Activated naive CD4-positive, alpha-beta T cell (primary cell): ENCODE measurements around the gene OOSP4B.
"Not testable (repeated sequence)": the region's sequence is repeated elsewhere in the genome, so short reads cannot be mapped to it uniquely, and the experiment has no call there.

Source experiments
- DNase-seq, 4 experiments: peaks; one replicate each; lab custom pipeline; 2025; lab: John Stamatoyannopoulos, UW

The OOSP4B gene

GRCh38 chr11:60059521-60060240 is 42.7 kb downstream of the OOSP4B start:
- DNase-seq: no peak

DNA sequence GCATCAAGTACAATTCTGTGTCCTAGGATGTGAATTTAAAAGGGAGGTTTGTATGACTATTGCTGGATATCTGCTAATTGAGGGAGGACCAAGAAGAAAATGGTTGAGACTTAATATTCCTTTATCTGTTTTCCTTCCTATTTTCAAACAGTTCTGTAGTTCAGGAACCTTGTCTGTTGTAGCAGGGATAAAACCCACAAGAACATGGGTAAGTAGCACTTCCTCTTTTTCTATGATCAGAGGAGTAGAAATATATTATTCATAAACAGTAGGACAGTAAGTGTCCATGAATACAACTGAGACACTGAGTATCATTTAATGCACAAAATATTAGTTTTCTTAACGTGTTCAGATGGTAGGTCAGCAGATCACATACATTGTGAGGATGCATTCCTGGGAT is 47.1 kb downstream of the OOSP4B start:
- no peak for DNase-seq

DNA sequence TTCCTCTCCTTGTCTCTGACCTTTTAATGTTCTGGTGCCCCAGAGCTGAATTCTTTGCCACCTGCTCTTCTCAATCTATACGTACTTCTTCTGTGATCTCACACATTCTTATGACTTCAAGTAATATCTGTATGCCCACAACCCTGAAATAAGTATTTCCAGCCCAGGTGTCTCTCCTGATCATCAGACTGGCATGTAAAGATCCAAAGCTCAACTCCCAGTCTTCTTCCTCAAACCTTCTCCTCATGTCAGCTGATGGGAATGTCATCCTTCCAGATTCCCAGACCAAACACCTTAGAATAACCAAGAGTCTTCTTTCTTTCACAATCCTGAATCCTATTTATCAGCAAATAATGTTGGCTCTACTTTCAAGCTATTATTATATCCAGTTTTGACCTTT is 48.8 kb downstream of the OOSP4B start:
- no peak for DNase-seq

GRCh38 chr11:60069450-60069849 is 52.5 kb downstream of the OOSP4B start:
- DNase-seq: no peak

DNA sequence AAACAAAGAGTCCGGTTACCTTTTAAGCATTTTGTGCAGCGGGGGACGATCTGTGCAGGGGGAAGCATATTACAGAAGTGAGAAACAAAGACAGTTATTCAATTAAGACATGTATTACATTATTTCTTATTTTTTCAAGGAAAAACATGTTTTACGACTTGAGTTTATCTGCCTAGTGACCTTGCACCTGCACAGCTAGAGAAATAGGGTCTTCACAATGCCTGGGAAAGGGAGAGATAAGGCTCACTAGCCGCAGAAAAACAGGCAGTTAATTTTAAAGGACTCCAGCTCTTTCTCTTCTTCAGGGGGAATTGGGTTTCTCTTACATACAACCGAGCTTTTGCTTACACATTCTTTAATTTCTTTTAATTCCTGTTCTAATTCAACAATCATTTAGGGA is 54.7 kb downstream of the OOSP4B start:
- not testable (repeated sequence) for DNase-seq

DNA sequence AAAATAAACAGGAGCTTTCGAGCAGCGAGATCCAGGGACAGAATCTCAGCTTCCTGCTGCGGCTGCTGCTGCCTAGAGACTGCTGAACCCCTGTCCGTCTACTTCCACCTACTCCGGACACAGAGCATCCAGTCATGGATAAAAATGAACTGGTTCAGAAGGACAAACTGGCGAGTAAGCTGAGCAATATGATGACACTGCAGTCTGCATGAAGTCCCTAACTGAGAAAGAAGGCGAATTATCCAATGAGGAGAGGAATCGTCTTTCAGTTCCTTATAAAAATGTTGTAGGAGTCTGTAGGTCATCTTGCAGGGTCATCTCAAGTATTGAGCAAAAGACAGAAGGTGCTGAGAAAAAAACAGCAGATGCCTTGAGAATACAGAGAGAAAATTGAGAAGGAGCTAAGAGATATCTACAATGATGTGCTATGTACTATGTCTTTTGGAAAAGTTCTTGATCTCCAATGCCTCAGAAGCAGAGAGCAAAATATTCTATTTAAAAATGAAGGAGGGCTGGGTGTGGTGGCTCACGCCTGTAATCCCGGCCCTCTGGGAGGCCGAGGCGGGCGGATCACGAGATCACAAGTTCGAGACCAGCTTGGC is 60.3 kb downstream of the OOSP4B start:
- no peak for DNase-seq

DNA sequence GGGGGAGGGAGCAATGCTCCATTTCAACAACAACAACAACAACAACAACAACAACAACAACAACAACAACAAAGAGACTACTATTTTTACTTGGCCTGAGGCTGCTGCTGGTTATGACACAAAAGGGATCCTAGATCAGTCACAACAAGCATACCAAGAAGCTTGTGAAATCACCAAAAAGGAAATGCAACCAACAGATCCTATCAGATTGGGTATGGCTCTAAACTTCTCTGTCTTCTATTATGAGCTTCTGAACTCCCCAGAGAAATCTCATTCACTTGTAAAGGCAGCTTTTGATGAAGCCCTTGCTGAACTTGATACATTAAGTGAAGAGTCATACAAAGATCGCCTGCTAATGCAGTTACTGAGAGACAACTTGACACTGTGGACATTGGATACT is 61.0 kb downstream of the OOSP4B start:
- no peak for DNase-seq

GRCh38 chr11:60078745-60079144 is 61.8 kb downstream of the OOSP4B start:
- DNase-seq: no peak

- DNase-seq: no peak
Measured at GRCh38 chr11:60080535-60080934, 63.6 kb downstream of the OOSP4B start.
